ENCODE measurements around the gene API5.

The API5 gene

DNA sequence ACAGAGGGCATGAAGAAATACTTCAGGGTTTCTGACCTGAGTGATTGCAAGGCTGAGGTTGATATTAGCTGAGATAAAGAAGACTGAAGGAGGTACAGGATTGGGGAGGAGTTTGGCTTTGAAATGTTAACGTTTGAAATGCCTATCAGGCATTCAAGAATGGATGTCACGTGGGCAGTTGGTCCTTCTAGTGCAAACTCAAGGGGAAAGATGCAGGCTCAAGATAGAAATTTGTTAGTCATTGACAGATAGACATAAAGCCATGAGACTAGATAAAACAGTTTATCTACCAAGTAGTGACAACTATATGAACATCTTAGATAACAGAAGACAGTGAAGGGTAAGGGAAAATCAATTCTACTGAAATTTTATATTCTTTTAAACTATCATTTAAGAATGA, 70.0 kb downstream of the API5 start:
- no peak for TF ChIP-seq GATA3 (IDR thresholded peaks at IDR 0.05; ENCODE audit: low read depth, low read length)
- no peak for TF ChIP-seq GATA2 (IDR thresholded peaks at IDR 0.05; ENCODE audit: low read depth, low read length)

DNA sequence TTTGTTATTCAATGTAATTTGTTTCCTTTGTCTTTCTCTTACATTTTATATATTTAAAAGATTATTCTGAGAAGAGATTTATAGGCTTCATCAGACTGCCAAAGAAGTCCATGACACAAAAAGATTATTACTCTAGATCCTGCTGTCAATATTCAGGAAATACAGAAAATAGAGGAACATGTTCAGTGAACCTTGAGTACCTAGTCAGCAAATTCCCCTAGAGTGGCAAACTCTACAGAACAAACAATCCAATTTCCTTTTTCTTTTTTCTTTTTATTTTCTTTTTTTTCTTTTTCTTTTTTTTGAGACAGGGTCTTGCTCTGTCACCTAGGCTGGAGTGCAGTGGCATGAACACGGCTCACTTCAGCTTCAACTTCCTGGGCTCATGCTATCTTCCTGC, 70.8 kb downstream of the API5 start:
- TF ChIP-seq GATA2 (IDR thresholded peaks at IDR 0.05; ENCODE audit: low read depth, low read length) (no peak), GATA3 (IDR thresholded peaks at IDR 0.05; ENCODE audit: low read depth, low read length) (no peak)

DNA sequence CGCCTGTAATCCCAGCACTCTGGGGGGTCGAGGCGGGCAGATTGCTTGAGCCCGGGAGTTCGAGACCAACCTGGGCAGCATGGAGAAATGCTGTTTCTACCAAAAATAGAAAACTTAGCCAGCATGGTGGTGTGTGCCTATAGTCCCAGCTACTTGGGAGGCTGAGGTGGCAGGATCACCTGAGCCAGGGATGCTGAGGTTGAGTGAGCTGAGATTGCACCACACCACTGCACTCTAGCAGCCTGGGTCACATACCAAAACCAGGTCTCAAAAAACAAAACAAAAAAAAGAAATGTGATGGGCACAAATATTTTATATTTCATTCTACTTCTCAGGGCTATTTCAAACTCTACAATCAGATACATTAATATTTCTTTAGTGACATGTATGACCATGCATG, 72.6 kb downstream of the API5 start:
- TF ChIP-seq GATA3 (IDR thresholded peaks at IDR 0.05; ENCODE audit: low read depth, low read length) (no peak), GATA2 (IDR thresholded peaks at IDR 0.05; ENCODE audit: low read depth, low read length) (no peak)

DNA sequence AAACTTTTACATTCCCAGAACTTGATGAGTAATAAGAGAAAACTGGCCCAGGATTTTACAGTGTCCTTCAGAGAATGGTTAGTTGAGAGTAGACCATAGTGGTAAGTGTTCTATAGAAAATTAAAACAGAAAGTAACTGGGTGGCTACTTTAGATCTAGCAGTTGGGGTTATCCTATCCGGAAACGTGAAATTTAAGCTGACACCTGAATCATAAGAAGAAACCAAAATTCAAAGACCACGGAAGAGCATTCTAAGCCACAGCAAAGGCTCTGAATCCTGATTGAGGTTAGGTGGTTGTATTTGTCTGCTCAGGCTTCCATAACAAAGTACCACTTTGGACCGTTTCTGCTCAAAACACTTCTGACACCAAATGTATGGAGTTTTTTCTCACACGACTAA, 80.9 kb downstream of the API5 start:
- TF ChIP-seq GATA2 (IDR thresholded peaks at IDR 0.05; ENCODE audit: low read depth, low read length) (no peak), GATA3 (IDR thresholded peaks at IDR 0.05; ENCODE audit: low read depth, low read length) (no peak)

DNA sequence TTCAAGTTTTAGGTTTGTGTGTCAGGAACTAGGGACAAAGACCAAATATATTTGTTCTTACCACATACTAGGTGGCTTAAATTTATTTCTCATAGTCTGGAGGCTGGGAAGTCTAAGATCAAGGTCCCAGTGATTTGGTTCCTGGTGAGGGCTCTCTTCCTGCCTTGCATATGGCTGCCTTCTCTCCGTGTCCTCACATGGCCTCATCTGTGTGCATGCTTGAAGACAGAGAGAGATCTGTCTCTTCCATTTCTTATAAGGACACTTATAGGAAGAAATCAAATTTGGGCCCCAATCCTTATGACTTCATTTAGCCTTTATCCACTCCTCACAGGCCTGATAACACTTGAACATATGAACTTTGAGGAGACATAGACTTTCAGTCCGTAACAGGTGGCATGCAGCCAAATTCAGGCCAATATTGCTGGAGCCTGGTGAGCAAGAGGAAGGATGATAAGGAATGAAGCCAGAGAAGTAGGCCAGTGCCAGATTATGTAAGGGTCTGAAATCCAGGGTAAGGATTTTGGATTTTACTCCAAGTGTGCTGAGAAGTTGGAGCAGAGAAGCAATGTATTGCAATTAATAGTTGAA, 82.1 kb downstream of the API5 start:
- TF ChIP-seq GATA3 (IDR thresholded peaks at IDR 0.05; ENCODE audit: low read depth, low read length) (no peak), GATA2 (IDR thresholded peaks at IDR 0.05; ENCODE audit: low read depth, low read length) (no peak)
